Hepatic stellate cell (primary cell): ENCODE measurements around the gene PEX16.

Experiments
- DNase-seq: peaks from one replicate; pipeline ENCODE4 v3.0.0; 2011; ENCODE audit warnings: low spot score

Gene PEX16

DNA sequence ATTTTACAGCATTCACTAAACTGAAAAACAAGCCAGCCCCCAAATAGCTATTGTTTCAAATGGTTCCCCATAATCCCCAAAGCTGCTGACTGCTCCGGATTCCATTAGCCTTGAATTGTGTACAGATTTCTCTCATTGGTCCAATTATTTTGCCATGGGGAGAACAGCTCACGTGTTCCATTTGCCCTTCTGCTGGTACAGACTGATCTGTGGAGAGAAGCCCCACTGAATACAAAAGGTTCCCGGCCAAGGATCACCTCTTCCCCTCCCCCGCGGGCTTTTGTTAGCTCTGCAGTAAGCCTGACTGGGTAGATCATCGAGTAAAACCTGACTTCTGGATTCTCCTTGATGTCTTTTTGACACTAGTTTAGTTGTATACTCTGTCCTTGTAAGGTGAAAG, 41.3 kb downstream of the PEX16 start:
- no peak for DNase-seq

DNA sequence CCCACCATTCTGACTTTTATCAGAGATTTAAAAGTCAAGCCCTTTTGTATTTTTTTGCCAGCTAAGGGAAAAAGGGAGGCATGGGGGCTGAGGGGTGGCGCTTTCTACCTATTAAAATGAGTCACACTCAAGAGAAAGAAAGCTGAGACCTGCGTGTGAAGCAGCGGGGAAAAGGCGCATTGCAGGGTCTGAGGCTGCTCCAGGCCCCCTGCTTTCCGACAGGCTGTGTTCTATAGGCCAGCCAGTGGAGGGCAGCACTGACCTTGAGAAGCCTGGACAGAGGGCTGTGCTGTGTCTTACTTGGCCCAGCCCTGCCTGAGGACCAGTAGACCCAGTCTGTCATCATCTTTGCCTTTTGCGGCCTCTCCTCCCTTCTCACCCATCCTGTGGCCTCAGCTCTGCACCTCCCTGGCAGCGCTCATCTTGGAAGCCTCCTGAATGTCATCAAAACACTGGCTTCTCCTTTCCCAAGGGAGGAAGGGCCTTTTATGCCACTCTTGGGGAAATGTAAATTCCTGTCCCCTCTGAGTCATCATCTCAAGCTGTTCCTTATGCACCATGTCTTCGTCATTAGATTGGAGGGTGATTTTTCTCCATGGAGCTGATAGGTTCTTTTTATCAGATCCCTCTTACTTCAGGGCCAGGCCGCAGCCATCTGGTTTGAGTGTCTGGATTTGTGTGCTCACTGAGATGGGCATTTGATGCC, 44.9 kb downstream of the PEX16 start:
- peak; percentile 87 for DNase-seq

DNA sequence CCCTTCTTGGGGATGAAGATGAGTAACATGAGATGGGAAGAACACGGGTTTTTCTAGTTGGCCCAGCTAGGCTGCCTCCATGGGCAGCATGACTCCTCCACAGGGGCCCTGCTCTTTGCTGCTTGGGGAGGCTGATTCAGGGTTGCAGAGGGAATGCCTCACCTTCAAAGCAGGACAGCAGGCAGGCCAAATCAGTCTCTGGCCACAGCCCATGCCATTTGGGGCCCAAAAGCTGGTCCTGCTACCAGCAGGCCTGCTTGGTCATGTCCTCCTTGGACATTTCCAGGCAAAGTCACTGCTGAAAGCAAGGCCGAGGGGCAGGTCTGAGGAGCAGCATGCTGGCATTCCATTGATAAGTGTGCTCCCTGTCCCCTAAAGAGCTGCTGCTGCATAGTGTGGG, 46.0 kb downstream of the PEX16 start:
- DNase-seq = no peak

DNA sequence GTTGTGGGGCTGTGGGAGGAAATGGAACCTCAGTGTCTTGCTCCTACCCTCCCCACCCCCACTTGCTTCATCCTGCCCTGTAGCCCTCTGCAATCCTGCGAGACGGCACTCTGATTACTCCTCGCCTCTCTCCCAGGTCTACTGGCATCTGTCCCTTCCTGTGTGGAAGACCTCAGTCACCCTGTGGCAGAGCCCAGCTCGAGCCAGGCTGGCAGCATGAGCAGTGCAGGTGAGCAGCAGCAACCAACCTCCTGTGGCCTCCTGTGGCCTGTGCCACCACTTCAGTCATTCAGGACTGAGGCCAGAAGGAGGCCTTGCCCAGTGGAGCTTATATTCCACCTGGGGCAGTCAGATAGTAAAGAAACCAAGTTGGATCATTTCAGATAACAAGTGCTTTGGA, 47.0 kb downstream of the PEX16 start:
- no peak for DNase-seq

DNA sequence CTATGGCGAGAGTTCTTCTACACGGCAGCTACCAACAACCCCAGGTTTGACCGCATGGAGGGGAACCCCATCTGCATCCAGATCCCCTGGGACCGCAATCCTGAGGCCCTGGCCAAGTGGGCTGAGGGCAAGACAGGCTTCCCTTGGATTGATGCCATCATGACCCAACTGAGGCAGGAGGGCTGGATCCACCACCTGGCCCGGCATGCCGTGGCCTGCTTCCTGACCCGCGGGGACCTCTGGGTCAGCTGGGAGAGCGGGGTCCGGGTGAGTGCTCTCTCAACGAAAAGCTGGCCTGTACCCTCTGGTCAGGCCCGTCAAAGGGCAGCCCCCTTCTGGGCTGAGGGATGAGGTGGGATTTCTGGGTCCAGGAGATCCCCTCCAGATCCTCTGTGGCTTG, 48.1 kb downstream of the PEX16 start:
- DNase-seq = no peak

DNA sequence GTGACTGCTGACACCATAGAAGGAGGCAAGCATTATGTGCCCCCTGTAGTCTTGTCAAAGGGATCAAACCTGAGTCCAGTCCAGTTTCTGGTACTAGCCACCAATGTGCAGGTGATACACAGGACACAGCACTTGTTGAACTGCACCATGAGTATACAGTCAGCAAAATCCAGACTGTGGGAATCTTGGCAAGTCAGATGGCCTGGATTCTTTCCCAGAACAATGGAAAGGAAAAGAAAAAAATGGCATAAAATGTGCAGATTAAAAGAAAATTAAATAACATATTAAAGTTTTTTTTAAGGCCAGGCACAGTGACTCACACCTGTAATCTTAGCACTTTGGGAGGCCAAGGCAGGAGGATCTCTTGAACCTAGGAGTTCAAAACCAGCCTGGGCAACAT, 53.6 kb downstream of the PEX16 start:
- DNase-seq = no peak

DNA sequence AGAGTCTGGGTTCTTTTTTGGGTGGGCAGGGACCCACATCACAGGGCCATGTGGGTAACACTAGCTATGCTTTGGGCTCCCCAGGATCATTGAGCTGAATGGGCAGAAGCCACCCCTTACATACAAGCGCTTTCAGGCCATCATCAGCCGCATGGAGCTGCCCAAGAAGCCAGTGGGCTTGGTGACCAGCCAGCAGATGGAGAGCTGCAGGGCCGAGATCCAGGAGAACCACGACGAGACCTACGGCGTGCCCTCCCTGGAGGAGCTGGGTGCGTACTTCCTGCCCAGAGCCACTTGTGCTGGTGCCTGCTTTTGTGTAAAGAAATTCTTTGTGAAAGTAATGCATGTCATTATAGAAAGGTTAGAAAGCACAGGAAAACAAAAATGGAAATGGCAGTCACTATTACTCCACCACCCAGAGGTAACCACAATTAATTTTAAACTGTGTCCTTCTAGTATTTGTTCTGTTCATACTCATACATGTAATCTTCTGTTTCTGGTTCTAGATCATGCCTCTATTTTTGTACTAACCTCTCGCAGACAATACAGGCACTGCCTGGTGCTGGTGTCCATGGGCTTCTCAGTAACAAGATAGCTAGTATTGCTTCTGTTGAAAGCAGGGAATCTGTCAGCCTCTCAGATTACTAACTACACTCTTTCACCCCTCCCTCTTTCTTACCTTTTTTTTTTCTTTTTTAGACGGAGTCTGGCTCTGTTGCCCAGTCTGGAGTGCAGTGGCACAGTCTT, 56.7 kb downstream of the PEX16 start:
- DNase-seq = no peak

DNA sequence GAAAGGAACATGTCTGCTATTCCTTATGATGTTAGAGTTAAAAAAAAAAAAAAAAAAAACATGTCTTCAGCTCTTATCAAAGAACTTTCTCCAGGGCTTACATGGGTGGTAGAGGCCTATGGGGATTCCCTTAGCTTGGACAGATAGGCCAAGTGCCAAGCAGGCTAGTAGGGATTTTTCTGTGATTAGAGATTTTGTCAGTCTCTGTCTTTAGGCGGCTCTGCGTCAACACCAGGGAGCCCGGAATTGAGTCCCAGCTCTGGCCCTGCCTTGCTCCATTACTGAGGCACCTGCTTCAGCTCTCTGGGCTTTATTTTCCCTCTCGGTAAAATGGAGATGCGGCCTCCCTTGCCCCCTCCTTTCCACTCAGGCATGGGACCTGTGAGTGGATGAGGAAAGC, 57.3 kb downstream of the PEX16 start:
- no peak for DNase-seq
